HG02571 (cell line): ENCODE results near the gene CSNK2B.
A peak's percentile ranks its signal among the peaks of the same experiment; 100 is the strongest.

Experiments used
- ATAC-seq: cut with Tn5 transposase; IDR thresholded peaks from one replicate; pipeline ENCODE4 v1.9.1; 2021; ENCODE audit warnings: mild to moderate bottlenecking, moderate library complexity; ENCODE audit not compliant: unreplicated experiment

The CSNK2B gene

GRCh38 chr6:31636698-31637596 is 28.9 kb upstream of the CSNK2B start:
- ATAC-seq: no peak

GRCh38 chr6:31639043-31639442 is 26.8 kb upstream of the CSNK2B start:
- ATAC-seq: no peak

- ATAC-seq: no peak
Measured at GRCh38 chr6:31639449-31639861, 26.4 kb upstream of the CSNK2B start.

GRCh38 chr6:31640612-31641011 is 25.3 kb upstream of the CSNK2B start:
- ATAC-seq: no peak

DNA sequence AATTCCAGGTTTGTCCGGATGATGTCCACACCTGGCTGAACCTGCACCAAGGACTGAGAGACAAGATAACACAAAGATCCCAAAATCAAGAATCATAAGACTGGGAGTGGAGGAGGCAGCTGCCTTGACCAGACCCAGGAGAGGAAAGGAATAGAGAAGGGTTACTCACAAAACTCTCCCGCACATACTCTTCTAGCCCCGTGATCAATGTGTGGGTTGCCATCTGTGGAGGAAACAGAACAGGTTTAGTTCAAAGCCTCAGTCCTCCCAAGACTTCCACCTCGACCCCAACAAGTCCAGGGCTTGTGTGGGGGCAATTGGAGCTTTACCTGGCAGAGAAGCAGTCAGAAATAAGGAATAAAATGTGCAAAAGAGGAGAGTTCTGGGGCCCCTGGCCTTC is 24.5 kb upstream of the CSNK2B start:
- no peak for ATAC-seq

- ATAC-seq: no peak
Measured at GRCh38 chr6:31642798-31643570, 22.9 kb upstream of the CSNK2B start.

DNA sequence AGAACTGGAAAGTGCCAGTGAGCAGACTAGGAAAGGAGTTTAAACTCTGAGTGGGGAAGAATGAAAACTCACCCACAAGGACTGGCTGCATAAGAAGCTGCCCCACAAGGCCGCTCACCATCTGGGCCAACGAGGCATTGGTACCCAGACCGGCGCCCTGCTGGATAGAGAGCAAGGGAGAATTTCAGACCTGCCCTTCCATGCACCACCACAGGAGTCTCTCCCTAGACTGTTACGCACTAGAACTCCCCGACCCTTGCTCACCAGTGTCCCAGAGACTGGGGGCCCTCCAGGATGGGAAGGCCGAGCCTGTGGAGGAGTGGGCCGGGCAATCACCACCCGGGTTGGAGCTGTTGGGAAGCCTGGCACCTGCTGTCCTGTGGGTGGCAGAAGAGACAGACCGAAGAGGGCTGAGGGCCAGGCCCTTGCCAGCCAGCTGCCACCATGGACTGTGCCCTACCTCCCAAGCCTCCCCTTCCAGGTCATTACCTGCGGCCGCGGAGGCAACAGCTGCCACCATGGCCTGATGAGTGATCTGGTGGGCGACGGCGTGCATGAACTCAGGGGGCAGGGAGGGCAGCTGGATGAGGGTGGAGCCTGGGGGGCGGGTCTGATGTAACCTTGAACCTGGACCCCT is 21.9 kb upstream of the CSNK2B start:
- no peak for ATAC-seq

GRCh38 chr6:31645325-31645724 is 20.6 kb upstream of the CSNK2B start:
- ATAC-seq: no peak

DNA sequence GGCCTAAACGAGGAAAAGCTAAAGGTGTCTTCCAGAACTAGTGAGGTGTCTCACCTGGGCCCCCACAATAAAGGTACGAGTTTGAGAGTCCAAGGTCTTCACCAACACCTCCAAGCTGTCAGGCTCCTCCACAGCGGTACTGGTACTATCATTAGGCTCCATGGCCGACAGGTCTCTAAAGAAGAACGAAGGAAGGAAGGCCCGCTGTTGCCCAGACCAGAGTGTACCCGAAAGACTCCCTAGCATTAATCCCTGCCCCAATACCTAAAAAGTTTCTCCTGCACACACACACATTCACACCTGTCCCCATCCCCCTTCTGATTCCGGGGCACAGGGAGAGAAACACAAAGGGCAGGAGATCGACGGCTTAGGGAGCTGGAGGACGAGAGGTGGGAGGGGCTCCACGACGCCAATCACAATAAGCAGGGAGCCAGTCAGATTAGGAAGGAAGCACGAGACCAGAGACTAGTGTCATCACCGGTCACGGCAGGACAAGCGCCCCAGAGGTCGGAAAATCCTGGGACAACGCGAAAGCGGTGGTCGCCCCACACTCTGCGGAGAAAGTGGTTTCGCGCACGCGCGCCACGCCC is 14.2 kb upstream of the CSNK2B start:
- peak; percentile 19 for ATAC-seq

- peak; percentile 53 for ATAC-seq
Measured at GRCh38 chr6:31652925-31653724, 12.8 kb upstream of the CSNK2B start.

DNA sequence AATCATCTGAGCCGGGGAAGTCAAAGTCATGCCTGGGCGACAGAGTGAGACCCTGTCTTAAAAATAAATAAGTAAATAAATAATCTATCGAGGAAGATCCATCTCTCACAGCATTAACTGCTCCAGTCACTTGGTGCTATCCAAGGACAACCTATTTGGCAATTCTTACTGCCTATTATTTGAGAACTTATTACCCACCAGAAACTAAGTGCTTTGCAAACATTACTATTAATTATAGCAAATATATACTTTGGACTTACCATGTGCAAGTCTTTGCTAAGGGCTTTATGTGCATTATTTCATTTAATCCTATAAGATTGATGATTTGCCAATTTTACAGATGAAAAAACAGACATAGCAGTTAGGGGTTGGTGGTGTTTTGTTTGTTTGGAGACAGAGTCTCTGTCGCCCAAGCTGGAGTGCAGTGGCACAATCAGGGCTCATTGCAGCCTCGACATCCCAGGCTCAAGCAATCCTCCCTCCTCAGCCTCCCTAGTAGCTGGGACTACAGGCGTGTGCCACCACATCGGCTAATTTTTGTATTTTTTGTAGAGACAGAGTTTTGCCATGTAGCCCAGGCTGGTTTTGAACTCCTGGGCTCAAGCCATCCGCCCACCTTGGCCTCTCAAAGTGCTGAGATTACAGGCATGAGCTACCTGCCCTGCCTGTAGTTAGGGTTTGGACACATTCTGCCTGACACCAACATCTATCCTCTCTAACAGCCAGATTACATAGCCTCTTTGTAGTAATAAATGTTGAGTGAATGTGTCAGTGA is 11.1 kb upstream of the CSNK2B start:
- no peak for ATAC-seq

DNA sequence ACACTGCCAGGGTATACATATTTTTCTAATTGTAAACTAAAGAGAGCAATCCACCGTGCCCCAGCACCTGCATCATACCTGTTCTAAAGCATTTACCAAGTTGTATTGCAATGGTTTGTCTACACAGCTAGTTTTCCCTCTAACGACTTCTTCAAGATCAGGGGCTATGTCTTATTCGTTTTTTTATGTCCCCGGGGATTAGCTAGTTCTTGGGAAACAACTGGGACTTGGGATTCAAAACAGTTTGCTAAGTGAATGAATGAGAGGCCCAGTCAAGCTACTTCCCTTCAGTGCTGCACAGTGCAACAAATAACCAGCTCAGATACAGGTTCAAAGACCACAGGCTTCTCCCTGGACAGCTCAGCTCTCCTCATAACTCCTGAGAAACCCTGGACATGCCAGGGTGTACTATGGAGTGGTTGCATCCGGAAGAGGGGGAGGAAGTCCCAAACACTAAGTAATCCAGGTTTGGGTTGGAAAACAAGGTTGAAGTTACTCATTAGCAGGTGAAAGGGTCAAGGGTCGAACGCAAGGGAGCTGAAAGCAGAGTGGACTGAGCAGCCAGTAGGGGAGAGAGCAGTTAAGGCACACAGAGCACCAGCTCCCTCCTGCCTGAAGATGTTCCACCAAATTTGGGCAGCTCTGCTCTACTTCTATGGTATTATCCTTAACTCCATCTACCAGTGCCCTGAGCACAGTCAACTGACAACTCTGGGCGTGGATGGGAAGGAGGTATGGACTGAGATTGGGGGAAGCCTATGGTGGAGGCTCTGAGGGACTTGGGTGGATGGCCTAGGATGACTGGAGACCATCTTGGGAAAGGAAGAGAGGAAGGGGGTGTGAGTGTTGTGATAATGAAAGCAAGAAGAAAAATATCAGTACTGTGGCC is 10.3 kb upstream of the CSNK2B start, which contains the start of gene APOM:
Gene APOM, plus strand, starts transcription at position 546 of the 889 bp plus-strand sequence. Its CDS starts 73 bp downstream, at position 619.
- no peak for ATAC-seq

GRCh38 chr6:31657406-31658157 is 8.3 kb upstream of the CSNK2B start:
- ATAC-seq: no peak

DNA sequence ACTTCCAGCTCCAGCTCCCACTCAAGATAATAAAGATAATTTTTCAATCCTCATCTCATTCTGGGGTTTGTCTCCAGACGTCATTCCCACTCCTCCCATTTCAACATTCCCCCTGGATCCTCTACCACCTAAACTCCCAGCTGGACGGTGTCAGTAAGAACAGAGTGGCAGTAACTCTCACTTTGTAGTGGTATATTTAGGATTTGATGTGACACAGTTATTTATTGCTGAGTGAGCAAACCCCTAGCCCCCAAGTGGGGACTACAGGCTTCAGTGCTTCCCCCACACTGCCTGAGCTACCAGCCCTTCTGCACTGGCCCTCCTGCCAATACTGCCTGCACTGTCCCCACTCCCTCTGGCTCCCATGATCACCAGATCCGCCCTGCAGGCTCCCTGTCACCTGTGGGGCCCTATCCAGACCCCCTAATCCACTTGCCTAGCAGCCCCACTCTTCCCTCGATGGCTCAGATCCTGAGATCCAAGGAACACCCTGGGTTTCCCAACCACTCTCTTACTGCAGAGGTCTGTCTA is 7.7 kb upstream of the CSNK2B start:
- no peak for ATAC-seq

DNA sequence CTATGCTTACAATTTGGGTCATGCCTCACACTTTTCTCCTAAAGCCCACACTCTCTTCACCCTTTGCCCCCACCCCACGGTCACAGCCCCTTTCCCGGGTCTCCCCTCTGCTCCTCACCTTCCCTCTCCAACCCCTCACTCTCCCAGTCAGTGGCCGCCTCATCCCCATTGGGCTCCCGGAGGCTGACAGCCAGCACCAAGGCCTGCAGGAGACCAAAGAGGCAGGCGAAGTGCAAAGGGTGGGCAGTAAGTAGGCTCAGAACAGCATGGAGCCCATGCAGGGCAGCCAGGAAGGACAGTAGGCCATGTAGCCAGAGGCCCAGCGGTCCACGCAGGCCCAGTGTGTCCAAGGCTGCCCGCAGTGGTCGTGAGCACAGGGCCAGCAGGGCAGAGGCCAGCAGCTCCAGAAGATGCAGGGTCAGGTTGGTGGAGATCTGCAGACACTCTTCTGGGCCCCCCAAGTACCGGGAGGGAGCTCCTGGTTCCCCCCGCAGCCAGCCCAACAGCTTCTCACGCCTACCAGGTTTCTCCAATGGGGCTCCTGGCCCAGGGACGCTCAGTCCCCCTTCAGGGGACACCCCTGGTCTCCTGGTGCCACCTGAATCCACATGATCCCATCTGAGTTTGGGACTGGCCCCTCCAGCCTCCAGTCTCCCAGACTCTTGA is 6.8 kb upstream of the CSNK2B start:
- ATAC-seq: no peak

DNA sequence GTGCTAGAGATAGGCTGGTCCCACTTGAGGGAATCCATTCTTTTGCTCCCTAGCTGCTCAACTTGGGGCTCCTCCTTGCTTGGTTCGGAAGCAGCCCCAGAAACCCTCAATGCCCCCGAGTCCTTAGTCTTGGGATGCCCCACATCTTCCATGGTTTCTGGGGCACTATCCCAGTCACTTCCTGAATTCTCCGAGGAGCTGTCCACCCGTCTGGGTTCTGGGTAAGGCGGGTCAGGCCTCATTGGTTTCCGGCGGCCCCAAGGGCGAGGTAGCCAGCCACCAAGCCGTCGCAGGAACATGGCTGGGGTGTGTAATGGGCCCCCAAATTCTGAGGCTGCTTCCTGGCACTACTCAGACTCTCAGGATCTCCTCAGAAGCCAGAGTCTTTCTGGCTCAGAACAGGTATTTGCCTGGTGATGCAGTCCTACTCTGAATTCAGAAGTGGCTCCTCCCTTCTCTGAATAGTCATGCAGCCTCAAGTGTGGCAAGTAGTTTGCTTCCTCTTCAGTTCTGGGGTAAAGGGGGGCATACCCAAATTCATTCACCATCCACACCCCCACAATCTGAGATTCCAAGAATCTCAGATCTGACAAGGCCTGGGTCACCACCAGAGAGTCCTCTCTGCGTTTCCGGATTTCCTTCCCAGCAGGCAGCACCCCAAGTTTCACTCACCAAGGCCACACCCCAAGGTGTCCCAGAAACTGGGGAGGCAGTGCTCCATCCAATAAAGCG is 6.1 kb upstream of the CSNK2B start:
- ATAC-seq: no peak
